GM12872 (cell line): ENCODE measurements around the gene VAT1.

ENCODE experiments used
- CTCF ChIP-seq: IDR thresholded peaks from 3 replicates; pipeline ENCODE4 v1.5.1; 2011; ENCODE audit warnings: low read depth, mild to moderate bottlenecking, low read length, moderate library complexity; ENCODE audit not compliant: insufficient read depth

VAT1 gene

GRCh38 chr17:43018932-43019331 lies 3.3 kb downstream of the VAT1 start:
- no peak for TF ChIP-seq CTCF

- TF ChIP-seq CTCF = no peak
Observed at GRCh38 chr17:43018008-43018853, 4.0 kb downstream of the VAT1 start.

- no peak for TF ChIP-seq CTCF
Observed at GRCh38 chr17:43016216-43016615, 6.0 kb downstream of the VAT1 start.

GRCh38 chr17:43015579-43015978 lies 6.6 kb downstream of the VAT1 start:
- TF ChIP-seq CTCF = no peak

GRCh38 chr17:43014649-43015542 lies 7.3 kb downstream of the VAT1 start:
- TF ChIP-seq CTCF = no peak

GRCh38 chr17:43014020-43014648 lies 8.1 kb downstream of the VAT1 start:
- TF ChIP-seq CTCF = no peak

- TF ChIP-seq CTCF = no peak
Observed at GRCh38 chr17:43013296-43013695, 8.9 kb downstream of the VAT1 start.
